ENCODE results near the gene ZMYND8. TPM values are rescaled to one million over a fixed set of nuclear protein-coding genes. Genes with fewer than 3 reads are reported as not detected.

Gene ZMYND8
- total RNA-seq, 1 donor: 18.8 TPM

- H3K4me2 ChIP-seq (ENCODE audit: insufficient read depth, low read length): no peak overlapping the region
- H3K79me2 ChIP-seq (ENCODE audit: insufficient read depth, low read length): peaks cover 21% of the 10 kb centered on the region
- no peak overlapping the region for H3K27ac ChIP-seq (ENCODE audit: low read depth, low read length)
- no peaks in the 10 kb centered on the region for H3K9me3 ChIP-seq (ENCODE audit: low read depth, low read length)
- no peak for TF ChIP-seq CTCF (IDR thresholded peaks at IDR 0.05; ENCODE audit: extremely low read depth, low read depth, low read length)
- no peaks in the 10 kb centered on the region for H3K27me3 ChIP-seq (ENCODE audit: insufficient read depth, low read length)
- H3K4me3 ChIP-seq (ENCODE audit: insufficient read depth, low read length): no peak overlapping the region
- no peaks in the 10 kb centered on the region for H4K20me1 ChIP-seq (ENCODE audit: insufficient read depth, low read length)
- DNase-seq (ENCODE audit: insufficient read length, low spot score, missing footprints): no peak
- peaks cover 50% of the 10 kb centered on the region for H3K36me3 ChIP-seq (ENCODE audit: insufficient read depth, low read length)
- H3K4me1 ChIP-seq (ENCODE audit: insufficient read depth, low read length): peaks cover 6% of the 10 kb centered on the region
- H2AFZ ChIP-seq (ENCODE audit: low read length): no peak overlapping the region
Observed at GRCh38 chr20:47213966-47214365, 142.5 kb downstream of the ZMYND8 start.

GRCh38 chr20:47212606-47213207 lies 143.8 kb downstream of the ZMYND8 start:
- no peak for TF ChIP-seq CTCF (IDR thresholded peaks at IDR 0.05; ENCODE audit: extremely low read depth, low read depth, low read length)
- Histone ChIP-seq H3K79me2 (ENCODE audit: insufficient read depth, low read length) (peaks cover 21% of the 10 kb centered on the region), H3K4me2 (ENCODE audit: insufficient read depth, low read length) (no peak overlapping the region), H3K9me3 (ENCODE audit: low read depth, low read length) (no peaks in the 10 kb centered on the region), H3K4me1 (ENCODE audit: insufficient read depth, low read length) (peaks cover 6% of the 10 kb centered on the region), H2AFZ (ENCODE audit: low read length) (no peak overlapping the region), H3K27ac (ENCODE audit: low read depth, low read length) (no peak overlapping the region), H3K36me3 (ENCODE audit: insufficient read depth, low read length) (peaks cover 50% of the 10 kb centered on the region), H3K27me3 (ENCODE audit: insufficient read depth, low read length) (no peaks in the 10 kb centered on the region), H3K4me3 (ENCODE audit: insufficient read depth, low read length) (no peak overlapping the region), H4K20me1 (ENCODE audit: insufficient read depth, low read length) (no peaks in the 10 kb centered on the region)
- DNase-seq (ENCODE audit: insufficient read length, low spot score, missing footprints): no peak

GRCh38 chr20:47211036-47211435 lies 145.5 kb downstream of the ZMYND8 start:
- no peak overlapping the region for H3K27ac ChIP-seq (ENCODE audit: low read depth, low read length)
- DNase-seq (ENCODE audit: insufficient read length, low spot score, missing footprints): no peak
- no peak overlapping the region for H3K4me3 ChIP-seq (ENCODE audit: insufficient read depth, low read length)
- H2AFZ ChIP-seq (ENCODE audit: low read length): no peak overlapping the region
- H3K36me3 ChIP-seq (ENCODE audit: insufficient read depth, low read length): peaks cover 50% of the 10 kb centered on the region
- H4K20me1 ChIP-seq (ENCODE audit: insufficient read depth, low read length): no peaks in the 10 kb centered on the region
- H3K4me1 ChIP-seq (ENCODE audit: insufficient read depth, low read length): peaks cover 6% of the 10 kb centered on the region
- H3K27me3 ChIP-seq (ENCODE audit: insufficient read depth, low read length): no peaks in the 10 kb centered on the region
- no peaks in the 10 kb centered on the region for H3K9me3 ChIP-seq (ENCODE audit: low read depth, low read length)
- H3K79me2 ChIP-seq (ENCODE audit: insufficient read depth, low read length): peaks cover 21% of the 10 kb centered on the region
- H3K4me2 ChIP-seq (ENCODE audit: insufficient read depth, low read length): no peak overlapping the region
- TF ChIP-seq CTCF (IDR thresholded peaks at IDR 0.05; ENCODE audit: extremely low read depth, low read depth, low read length): no peak

GRCh38 chr20:47210470-47210869 lies 146.0 kb downstream of the ZMYND8 start:
- H4K20me1 ChIP-seq (ENCODE audit: insufficient read depth, low read length): no peaks in the 10 kb centered on the region
- DNase-seq (ENCODE audit: insufficient read length, low spot score, missing footprints): no peak
- no peaks in the 10 kb centered on the region for H3K9me3 ChIP-seq (ENCODE audit: low read depth, low read length)
- no peak for TF ChIP-seq CTCF (IDR thresholded peaks at IDR 0.05; ENCODE audit: extremely low read depth, low read depth, low read length)
- peaks cover 50% of the 10 kb centered on the region for H3K36me3 ChIP-seq (ENCODE audit: insufficient read depth, low read length)
- H2AFZ ChIP-seq (ENCODE audit: low read length): no peak overlapping the region
- H3K79me2 ChIP-seq (ENCODE audit: insufficient read depth, low read length): peaks cover 17% of the 10 kb centered on the region
- no peak overlapping the region for H3K27ac ChIP-seq (ENCODE audit: low read depth, low read length)
- H3K4me1 ChIP-seq (ENCODE audit: insufficient read depth, low read length): peaks cover 7% of the 10 kb centered on the region
- H3K27me3 ChIP-seq (ENCODE audit: insufficient read depth, low read length): no peaks in the 10 kb centered on the region
- no peak overlapping the region for H3K4me2 ChIP-seq (ENCODE audit: insufficient read depth, low read length)
- H3K4me3 ChIP-seq (ENCODE audit: insufficient read depth, low read length): no peak overlapping the region
